Measurements from ENCODE around the gene POLR2I. TPM values are rescaled to one million over a fixed set of nuclear protein-coding genes. Genes with fewer than 3 reads are reported as not detected.

POLR2I gene
- polyA plus RNA-seq, 1 of the 3 experiments (the other 2 are of a cell fraction) = 140 TPM

DNA sequence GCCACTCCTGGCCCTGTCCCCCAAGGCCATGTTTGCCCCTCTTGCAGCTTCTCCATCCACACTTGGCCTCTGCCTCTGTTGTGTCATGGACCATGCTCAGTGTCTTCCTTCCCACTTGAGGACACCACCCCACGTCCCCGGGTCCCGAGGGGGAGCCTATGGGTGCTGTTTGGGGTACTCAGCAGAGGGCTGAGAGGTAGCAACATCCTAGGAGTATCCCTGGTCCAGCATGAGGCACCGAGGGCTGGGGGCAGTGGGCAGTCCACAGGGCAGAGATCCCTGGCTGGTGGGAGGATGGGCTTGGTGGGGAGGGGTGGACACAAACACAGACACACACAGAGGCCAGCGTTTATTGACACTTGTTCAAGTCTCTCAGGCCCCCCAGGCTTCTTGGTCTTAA, 35.9 kb upstream of the POLR2I start:
- no peak overlapping the region for H3K9ac ChIP-seq
- peaks cover 15% of the 10 kb centered on the region for H3F3A ChIP-seq (replicated peaks; ENCODE audit: insufficient read depth)
- no peak for TF ChIP-seq EZH2phosphoT487 (IDR thresholded peaks at IDR 0.05; ENCODE audit: borderline replicate concordance, low read depth)
- H3K27me3 ChIP-seq (ENCODE audit: insufficient read depth) = no peaks in the 10 kb centered on the region
- H4K20me1 ChIP-seq (ENCODE audit: insufficient read depth) = peaks cover 15% of the 10 kb centered on the region; the same call in 1 of the 2 replicates
- H3K4me1 ChIP-seq (ENCODE audit: control insufficient read depth in 1 of 2, insufficient read depth in 2 of 2, low read depth in 1 of 2, low read length in 1 of 2) = no peaks in the 10 kb centered on the region
- H2AFZ ChIP-seq (ENCODE audit: low read depth) = no peak overlapping the region
- ChIA-PET CTCF (interaction anchor here (2.4 kb wide), 1 partner anchor 23 kb away, joined by 9 read pairs; no protein-coding TSS in a partner anchor), POLR2A (no interaction called here)
- H3K9me2 ChIP-seq = no peaks in the 10 kb centered on the region
- H3K79me2 ChIP-seq (ENCODE audit: insufficient read depth) = peaks cover 6% of the 10 kb centered on the region; the same call in 1 of the 2 replicates
- no peak overlapping the region for H3K4me3 ChIP-seq (ENCODE audit: low read depth in 2 of 2, low read length in 1 of 2)
- H3K9me3 ChIP-seq = no peaks in the 10 kb centered on the region
- H3K4me2 ChIP-seq = no peak overlapping the region
- peaks cover 31 to 45% of the 10 kb centered on the region in 2 experiments for H3K36me3 ChIP-seq (replicated peaks in 1 of 2; ENCODE audit: control insufficient read depth in 1 of 2, insufficient read depth in 2 of 2, low read length in 1 of 2)
- H3K27ac ChIP-seq (ENCODE audit: low read depth in 2 of 2, low read length in 1 of 2) = no peak overlapping the region
- WGBS (ENCODE audit: low lambda C conversion rate) = 87% methylated on average over 4 of the region's 5 CpGs
- no peak for DNase-seq

DNA sequence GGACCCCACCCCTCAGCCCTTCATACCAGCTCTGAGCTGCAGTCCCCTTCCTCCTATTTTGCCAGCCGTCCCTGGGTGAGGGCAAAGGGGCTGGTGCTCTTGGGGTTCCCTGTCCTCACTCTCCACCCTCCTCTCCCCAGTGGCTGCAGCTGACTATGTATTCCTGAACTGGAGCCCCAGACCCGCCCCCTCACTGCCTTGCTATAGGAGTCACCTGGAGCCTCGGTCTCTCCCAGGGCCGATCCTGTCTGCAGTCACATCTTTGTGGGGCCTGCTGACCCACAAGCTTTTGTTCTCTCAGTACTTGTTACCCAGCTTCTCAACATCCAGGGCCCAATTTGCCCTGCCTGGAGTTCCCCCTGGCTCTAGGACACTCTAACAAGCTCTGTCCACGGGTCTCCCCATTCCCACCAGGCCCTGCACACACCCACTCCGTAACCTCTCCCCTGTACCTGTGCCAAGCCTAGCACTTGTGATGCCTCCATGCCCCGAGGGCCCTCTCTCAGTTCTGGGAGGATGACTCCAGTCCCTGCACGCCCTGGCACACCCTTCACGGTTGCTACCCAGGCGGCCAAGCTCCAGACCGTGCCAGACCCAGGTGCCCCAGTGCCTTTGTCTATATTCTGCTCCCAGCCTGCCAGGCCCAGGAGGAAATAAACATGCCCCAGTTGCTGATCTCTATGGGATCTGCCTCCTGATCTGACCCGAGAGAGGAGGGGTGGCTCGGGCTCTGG, 35.2 kb upstream of the POLR2I start:
- H4K20me1 ChIP-seq (ENCODE audit: insufficient read depth) = peaks cover 16% of the 10 kb centered on the region; the same call in 1 of the 2 replicates
- TF ChIP-seq, protein P1, sequence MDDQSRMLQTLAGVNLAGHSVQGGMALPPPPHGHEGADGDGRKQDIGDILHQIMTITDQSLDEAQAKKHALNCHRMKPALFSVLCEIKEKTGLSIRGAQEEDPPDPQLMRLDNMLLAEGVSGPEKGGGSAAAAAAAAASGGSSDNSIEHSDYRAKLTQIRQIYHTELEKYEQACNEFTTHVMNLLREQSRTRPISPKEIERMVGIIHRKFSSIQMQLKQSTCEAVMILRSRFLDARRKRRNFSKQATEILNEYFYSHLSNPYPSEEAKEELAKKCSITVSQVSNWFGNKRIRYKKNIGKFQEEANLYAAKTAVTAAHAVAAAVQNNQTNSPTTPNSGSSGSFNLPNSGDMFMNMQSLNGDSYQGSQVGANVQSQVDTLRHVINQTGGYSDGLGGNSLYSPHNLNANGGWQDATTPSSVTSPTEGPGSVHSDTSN (IDR thresholded peaks at IDR 0.05) = no peak
- TF ChIP-seq SIN3A (IDR thresholded peaks at IDR 0.05; ENCODE audit: borderline replicate concordance, low read depth, low read length) (no peak), MXI1 (IDR thresholded peaks at IDR 0.05; ENCODE audit: low read depth, low read length) (no peak), RAD21 (IDR thresholded peaks at IDR 0.05; ENCODE audit: low read length) (no peak), FOSL2 (IDR thresholded peaks at IDR 0.05; ENCODE audit: borderline replicate concordance, low read depth) (no peak), FOXM1 (IDR thresholded peaks at IDR 0.05; ENCODE audit: low read depth) (no peak), TCF12 (IDR thresholded peaks at IDR 0.05) (no peak)
- TF ChIP-seq, protein P2, sequence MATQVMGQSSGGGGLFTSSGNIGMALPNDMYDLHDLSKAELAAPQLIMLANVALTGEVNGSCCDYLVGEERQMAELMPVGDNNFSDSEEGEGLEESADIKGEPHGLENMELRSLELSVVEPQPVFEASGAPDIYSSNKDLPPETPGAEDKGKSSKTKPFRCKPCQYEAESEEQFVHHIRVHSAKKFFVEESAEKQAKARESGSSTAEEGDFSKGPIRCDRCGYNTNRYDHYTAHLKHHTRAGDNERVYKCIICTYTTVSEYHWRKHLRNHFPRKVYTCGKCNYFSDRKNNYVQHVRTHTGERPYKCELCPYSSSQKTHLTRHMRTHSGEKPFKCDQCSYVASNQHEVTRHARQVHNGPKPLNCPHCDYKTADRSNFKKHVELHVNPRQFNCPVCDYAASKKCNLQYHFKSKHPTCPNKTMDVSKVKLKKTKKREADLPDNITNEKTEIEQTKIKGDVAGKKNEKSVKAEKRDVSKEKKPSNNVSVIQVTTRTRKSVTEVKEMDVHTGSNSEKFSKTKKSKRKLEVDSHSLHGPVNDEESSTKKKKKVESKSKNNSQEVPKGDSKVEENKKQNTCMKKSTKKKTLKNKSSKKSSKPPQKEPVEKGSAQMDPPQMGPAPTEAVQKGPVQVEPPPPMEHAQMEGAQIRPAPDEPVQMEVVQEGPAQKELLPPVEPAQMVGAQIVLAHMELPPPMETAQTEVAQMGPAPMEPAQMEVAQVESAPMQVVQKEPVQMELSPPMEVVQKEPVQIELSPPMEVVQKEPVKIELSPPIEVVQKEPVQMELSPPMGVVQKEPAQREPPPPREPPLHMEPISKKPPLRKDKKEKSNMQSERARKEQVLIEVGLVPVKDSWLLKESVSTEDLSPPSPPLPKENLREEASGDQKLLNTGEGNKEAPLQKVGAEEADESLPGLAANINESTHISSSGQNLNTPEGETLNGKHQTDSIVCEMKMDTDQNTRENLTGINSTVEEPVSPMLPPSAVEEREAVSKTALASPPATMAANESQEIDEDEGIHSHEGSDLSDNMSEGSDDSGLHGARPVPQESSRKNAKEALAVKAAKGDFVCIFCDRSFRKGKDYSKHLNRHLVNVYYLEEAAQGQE (IDR thresholded peaks at IDR 0.05; ENCODE audit: low read depth, low read length) = no peak
- 93% methylated on average over 13 of the region's 13 CpGs for WGBS (ENCODE audit: low lambda C conversion rate)
- H3K4me1 ChIP-seq (ENCODE audit: control insufficient read depth in 1 of 2, insufficient read depth in 2 of 2, low read depth in 1 of 2, low read length in 1 of 2) = no peaks in the 10 kb centered on the region
- CTCF ChIA-PET = interaction anchor here (1.1 to 2.4 kb wide), 2 partner anchors 20 to 22 kb away, joined by 3 to 9 read pairs; no protein-coding TSS in a partner anchor
- no peak overlapping the region for H3K27ac ChIP-seq (ENCODE audit: low read depth in 2 of 2, low read length in 1 of 2)
- H3F3A ChIP-seq (replicated peaks; ENCODE audit: insufficient read depth) = peaks cover 15% of the 10 kb centered on the region
- H3K36me3 ChIP-seq (replicated peaks in 1 of 2; ENCODE audit: control insufficient read depth in 1 of 2, insufficient read depth in 2 of 2, low read length in 1 of 2) = peaks cover 38 to 51% of the 10 kb centered on the region in 2 experiments
- no peaks in the 10 kb centered on the region for H3K9me2 ChIP-seq
- H3K27me3 ChIP-seq (ENCODE audit: insufficient read depth) = no peaks in the 10 kb centered on the region
- DNase-seq = no peak
- H2AFZ ChIP-seq (ENCODE audit: low read depth) = no peak overlapping the region
- H3K9ac ChIP-seq = no peak overlapping the region
- H3K79me2 ChIP-seq (ENCODE audit: insufficient read depth) = peaks cover 10% of the 10 kb centered on the region; the same call in 1 of the 2 replicates
- H3K4me2 ChIP-seq = no peak overlapping the region
- no peak overlapping the region for H3K4me3 ChIP-seq (ENCODE audit: low read depth in 2 of 2, low read length in 1 of 2)
- no peaks in the 10 kb centered on the region for H3K9me3 ChIP-seq
- POLR2A ChIA-PET = no interaction called here

All from SK-N-SH (cell line).